K562 (cell line): ENCODE measurements around the gene H2AZ2. TPM values are rescaled to one million over a fixed set of nuclear protein-coding genes. Genes with fewer than 3 reads are reported as not detected.

Experiments used
- ATAC-seq: fragments of 200-7000 bp; cut with Tn5 transposase; 3 replicates; pipeline ENCODE4 v1.9.1; 2020; ENCODE audit warnings: moderate library complexity
- BruUV-seq: library from RNA; stranded (reverse); fragments of 400-500 nt; replicated peaks from 2 replicates; lab custom pipeline; 2021; lab: Mats Ljungman, UMichigan
- CTCF ChIA-PET: fragments of 300-600 bp; formaldehyde crosslinking; extraction: SDS; loops from one replicate; lab custom pipeline; 2021; ENCODE audit warnings: low intra/inter-chr PET ratio; lab: Yijun Ruan, JAX
- POLR2A ChIA-PET: fragments of 300-600, 350-650 bp; sonication (Branson Sonifier 250); formaldehyde crosslinking; extraction: SDS; loops from one replicate; lab custom pipeline; 2021; ENCODE audit warnings: antibody characterized with exemption, inconsistent platforms; lab: Yijun Ruan, JAX
- DNase-seq, 4 experiments: peaks; one replicate each; pipeline versions ENCODE4 v3.0.0 to v3.0.0-alpha.2; 2011 to 2018; ENCODE audit warnings: low spot score in 3 of 4, mixed read lengths in 3 of 4; ENCODE audit errors: extremely low read depth in 1 of 4
- FAIRE-seq: peaks from 2 replicates; lab custom pipeline; 2011; peaks lifted over from hg19 to GRCh38; lab: Jason Lieb, UNC
- H2AFZ ChIP-seq: 2 replicates; pipeline ENCODE4 v1.6.0; 2011; ENCODE audit warnings: low read depth, low read length, control low read depth, inconsistent platforms
- H3K27ac ChIP-seq: fragments of 200-600 bp; 3 replicates; pipeline ENCODE4 v1.8.0; 2011; ENCODE audit warnings: low read depth, mild to moderate bottlenecking, control low read depth, inconsistent platforms, low read length, moderate library complexity, mixed read lengths; ENCODE audit errors: extremely low read depth
- H3K27me3 ChIP-seq, 2 experiments: fragments of 300-600 bp in 1 of 2; 2 replicates in 1 of 2; 3 replicates in 1 of 2; pipeline versions ENCODE4 v1.6.0 to v1.8.0; 2011; ENCODE audit warnings: inconsistent platforms in 2 of 2, low read length in 2 of 2, mild to moderate bottlenecking in 1 of 2, mixed read lengths in 1 of 2, moderate library complexity in 1 of 2; ENCODE audit not compliant: control insufficient read depth in 2 of 2, insufficient read depth in 2 of 2
- H3K36me3 ChIP-seq: fragments of 300-600 bp; 3 replicates; pipeline ENCODE4 v1.8.0; 2011; ENCODE audit warnings: mild to moderate bottlenecking, low read length, inconsistent platforms; ENCODE audit not compliant: control insufficient read depth, insufficient read depth
- H3K4me1 ChIP-seq, 2 experiments: fragments of 200-600 bp in 1 of 2; replicated peaks in 1 of 2; 2 replicates in 1 of 2; 3 replicates in 1 of 2; pipeline versions ENCODE4 v1.5.1 to v1.8.0; 2011; ENCODE audit warnings: inconsistent platforms in 2 of 2, low read length in 2 of 2, mild to moderate bottlenecking in 1 of 2, mixed read lengths in 1 of 2, moderate library complexity in 1 of 2; ENCODE audit not compliant: control insufficient read depth in 2 of 2, insufficient read depth in 2 of 2
- H3K4me2 ChIP-seq: 2 replicates; pipeline ENCODE4 v1.6.1; 2011; ENCODE audit warnings: low read length, control low read depth, inconsistent platforms, mixed read lengths; ENCODE audit not compliant: insufficient read depth
- H3K4me3 ChIP-seq: fragments of 200-600 bp; sonication (generic), shearing (Covaris generic); 2 replicates; pipeline ENCODE4 v1.5.1; 2016; ENCODE audit warnings: control low read depth, inconsistent platforms
- H3K79me2 ChIP-seq: fragments of 200-600 bp; 3 replicates; pipeline ENCODE4 v1.8.0; 2011; ENCODE audit warnings: low read length, inconsistent platforms; ENCODE audit not compliant: control insufficient read depth, insufficient read depth
- H3K9ac ChIP-seq, 2 experiments: 2 replicates each; pipeline versions ENCODE4 v1.6.0 to v1.6.1; 2011; ENCODE audit warnings: low read depth in 2 of 2, low read length in 2 of 2, control low read depth in 1 of 2, inconsistent platforms in 1 of 2, mild to moderate bottlenecking in 1 of 2, mixed read lengths in 1 of 2; ENCODE audit not compliant: insufficient read depth in 1 of 2
- H3K9me1 ChIP-seq: one replicate; pipeline ENCODE4 v1.6.0; 2011; ENCODE audit warnings: inconsistent platforms, mild to moderate bottlenecking, low read length, moderate library complexity; ENCODE audit not compliant: control insufficient read depth, insufficient read depth
- H3K9me3 ChIP-seq: replicated peaks from 2 replicates; pipeline ENCODE4 v1.5.1; 2011; ENCODE audit warnings: low read depth, low read length, inconsistent platforms; ENCODE audit not compliant: control insufficient read depth, insufficient read depth
- H4K20me1 ChIP-seq: replicated peaks from 2 replicates; pipeline ENCODE4 v1.6.1; 2011; ENCODE audit warnings: low read length, inconsistent platforms, mixed read lengths; ENCODE audit not compliant: control insufficient read depth, insufficient read depth
- ATF7 ChIP-seq: fragments of 450-650 bp; IDR thresholded peaks from 2 replicates; pipeline ENCODE4 v1.7.1; 2014; ENCODE audit warnings: mild to moderate bottlenecking, moderate library complexity
- GABPA ChIP-seq: fragments of 200-800 bp; sonication (Bioruptor generic); conservative IDR thresholded peaks from 2 replicates; pipeline ENCODE4 v1.6.1; 2016; ENCODE audit warnings: low read depth, missing genetic modification characterization, missing compliant biosample characterization
- HMBOX1 ChIP-seq: sonication (generic); IDR thresholded peaks from 2 replicates; pipeline ENCODE4 v1.6.1; 2016
- HOXB6 ChIP-seq: fragments of 250-450 bp; sonication (Bioruptor Pico); IDR thresholded peaks from 2 replicates; pipeline ENCODE4 v1.5.1; 2022; ENCODE audit warnings: mild to moderate bottlenecking, borderline replicate concordance
- MAFF ChIP-seq: IDR thresholded peaks from 2 replicates; pipeline ENCODE4 v1.6.1; 2012; ENCODE audit warnings: low read length, improper control_type of control experiment
- MAFK ChIP-seq: IDR thresholded peaks from 2 replicates; pipeline ENCODE4 v1.6.1; 2011; ENCODE audit warnings: low read length, improper control_type of control experiment
- MEIS2 ChIP-seq: fragments of 450-650 bp; IDR thresholded peaks from 2 replicates; pipeline ENCODE4 v1.6.1; 2014; ENCODE audit warnings: mild to moderate bottlenecking; ENCODE audit not compliant: partially characterized antibody
- SPI1 ChIP-seq: IDR thresholded peaks from 2 replicates; pipeline ENCODE4 v1.6.1; 2011; ENCODE audit warnings: low read depth, low read length, control low read depth, borderline replicate concordance
- SRF ChIP-seq, 2 experiments: fragments of 250-450, 450-650 bp in 1 of 2; sonication (Bioruptor Pico) in 1 of 2; sonication (generic) in 1 of 2; formaldehyde crosslinking; IDR thresholded peaks; 2 replicates each; pipeline versions ENCODE4 v1.5.0 to v1.5.1; 2020 to 2022; ENCODE audit warnings: mild to moderate bottlenecking in 1 of 2, missing genetic modification reagents in 1 of 2
- TARDBP ChIP-seq: fragments of 450-650 bp; IDR thresholded peaks from 2 replicates; pipeline ENCODE4 v1.6.1; 2016
- ZNF316 ChIP-seq: fragments of 450-650 bp; IDR thresholded peaks from 2 replicates; pipeline ENCODE4 v1.6.1; 2016
- ZNF589 ChIP-seq: fragments of 200-800 bp; sonication (Bioruptor generic); IDR thresholded peaks from 2 replicates; pipeline ENCODE4 v1.6.1; 2016; ENCODE audit warnings: low read depth, missing genetic modification characterization, missing compliant biosample characterization
- WGBS: fragments of 100-300 bp; shearing (Covaris generic); methylation state at CpG from one replicate; pipeline ENCODE4 v1.1.6; 2016; ENCODE audit warnings: low coverage, mixed read lengths; ENCODE audit not compliant: insufficient coverage; ENCODE audit errors: missing lambda C conversion rate; 5-methylcytosine and 5-hydroxymethylcytosine counted together
- in situ Hi-C: fragments of 300-500 bp; cut with MboI; formaldehyde crosslinking; loops from 4 replicates; pipeline ENCODE4 v1.15.0; 2018; ENCODE audit warnings: inconsistent platforms, mixed read lengths
- intact Hi-C: fragments of 100-400 bp; cut with micrococcal nuclease; formaldehyde crosslinking; loops from 2 replicates; pipeline ENCODE4 v1.14.2; 2022
- polyA plus RNA-seq, 8 experiments: library from polyadenylated mRNA; depleted of rRNA in 4 of 8; stranded (reverse) in 5 of 8; unstranded in 3 of 8; fragments of >200 nt; fragmentation: Nextera tagmentation in 2 of 8; fragmentation: Illumina TruSeq in 1 of 8; extraction: Ambion mirVana in 2 of 8; extraction: Trizol in 1 of 8; gene quantifications; 2 replicates each; pipeline versions ENCODE4 v1.2.1 to v1.2.3, GENCODE V29; 2011 to 2014; ENCODE audit warnings: inconsistent platforms in 1 of 8, missing spikeins in 1 of 8
- total RNA-seq, 7 experiments: library from RNA; depleted of rRNA in 6 of 7; stranded (reverse); fragments of >200 nt in 6 of 7; fragmentation: Illumina TruSeq in 2 of 7; extraction: Trizol in 2 of 7; gene quantifications; 2 replicates each; pipeline versions ENCODE4 v1.2.1 to v1.2.3, GENCODE V29; 2011 to 2021; ENCODE audit warnings: low replicate concordance in 1 of 7

The H2AZ2 gene
- total and polyA plus RNA-seq, 9 of the 15 experiments (the other 6 are each of a cell fraction or from before 2014, with no cell fraction given): 105 to 382 (median 286) TPM

DNA sequence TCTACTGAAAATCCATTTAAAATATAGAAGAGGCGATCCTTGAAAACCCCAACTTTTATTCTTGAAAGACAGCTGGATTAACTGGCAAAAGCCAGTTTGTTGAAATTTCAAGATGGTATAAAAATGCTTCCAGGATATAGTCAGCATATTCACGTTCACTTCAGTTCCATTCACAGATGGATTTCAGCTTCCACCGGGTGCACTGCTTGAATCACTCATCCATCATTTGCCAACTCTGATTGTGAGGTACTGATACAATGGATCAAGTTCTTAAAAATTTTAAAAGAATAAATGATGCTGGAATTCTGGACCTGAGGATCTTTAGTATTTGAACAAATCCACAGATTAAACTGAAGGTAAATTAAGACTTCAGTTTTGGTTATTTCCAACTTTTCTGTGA is 35.0 kb upstream of the H2AZ2 start:
- no TSS peak for BruUV-seq
- intact Hi-C loops (loop anchor here (5.0 kb wide), 1 partner anchor 104 kb away; no protein-coding TSS in a partner anchor), in situ Hi-C loops (no loop called here)
- peaks cover 47% of the 10 kb centered on the region for H4K20me1 ChIP-seq
- peaks cover 83% of the 10 kb centered on the region for H3K79me2 ChIP-seq
- peak overlapping the region; percentile 31; the same call in 1 of the 3 replicates for H3K27ac ChIP-seq
- peak overlapping the region; percentile 78; the same call in 1 of the 2 replicates for H3K4me3 ChIP-seq
- peak overlapping the region; percentile 58 for H3K4me2 ChIP-seq
- FAIRE-seq (no peak), ATAC-seq (no peak), DNase-seq (no peak)
- TF ChIP-seq ZNF316 (peak; percentile 23; the same call in 1 of the 2 replicates), ATF7 (no peak)
- no peaks in the 10 kb centered on the region for H3K9me1 ChIP-seq
- peak overlapping the region in 1 of 2 experiments; percentile 89; a peak in 1 of 4 replicates for H3K9ac ChIP-seq
- H3K4me1 ChIP-seq: peaks cover 16 to 45% of the 10 kb centered on the region in 2 experiments
- 26% methylated on average over 3 of the region's 3 CpGs for WGBS
- H3K9me3 ChIP-seq: no peaks in the 10 kb centered on the region
- POLR2A ChIA-PET: interaction anchor here (1.5 to 3.6 kb wide), 8 partner anchors 10 to 314 kb away, joined by 3 to 23 read pairs (median 9); partner anchors contain the start of gene H2AZ2
- no peaks in the 10 kb centered on the region for H3K27me3 ChIP-seq
- peaks cover 51% of the 10 kb centered on the region for H3K36me3 ChIP-seq
- CTCF ChIA-PET: interaction anchor here (0.6 kb wide), 1 partner anchor 116 kb away, joined by 3 read pairs; no protein-coding TSS in a partner anchor
- H2AFZ ChIP-seq: no peak overlapping the region

- H3K9ac ChIP-seq: peak overlapping the region in 1 of 2 experiments; percentile 55; a peak in 2 of 4 replicates
- peaks cover 47% of the 10 kb centered on the region for H4K20me1 ChIP-seq
- ATAC-seq (no peak), FAIRE-seq (no peak), DNase-seq (no peak)
- in situ Hi-C loops (no loop called here), intact Hi-C loops (loop anchor here (5.0 kb wide), 1 partner anchor 106 kb away; no protein-coding TSS in a partner anchor)
- H3K27ac ChIP-seq: peak overlapping the region; percentile 31; the same call in 2 of the 3 replicates
- H3K27me3 ChIP-seq: no peaks in the 10 kb centered on the region
- peaks cover 14 to 50% of the 10 kb centered on the region in 2 experiments for H3K4me1 ChIP-seq
- BruUV-seq: no TSS peak
- CTCF ChIA-PET: no interaction called here
- H3K9me1 ChIP-seq: no peaks in the 10 kb centered on the region
- H3K4me3 ChIP-seq: peak overlapping the region; percentile 78
- peaks cover 51% of the 10 kb centered on the region for H3K36me3 ChIP-seq
- H3K79me2 ChIP-seq: peaks cover 86% of the 10 kb centered on the region
- H3K9me3 ChIP-seq: no peaks in the 10 kb centered on the region
- POLR2A ChIA-PET: interaction anchor here (0.6 to 3.6 kb wide), 17 partner anchors 8 to 313 kb away, joined by 3 to 23 read pairs (median 4); partner anchors contain the start of gene H2AZ2
- no peak overlapping the region for H2AFZ ChIP-seq
- H3K4me2 ChIP-seq: peak overlapping the region; percentile 58
- TF ChIP-seq MAFK: 0 out of 2 replicates have a peak, but pooled peaks have one; percentile 4
- peak; percentile 53; the same call in 1 of the 2 replicates for TF ChIP-seq ZNF589 (CRISPR knock-in tag)
- TF ChIP-seq SPI1: peak; percentile 33; the same call in 1 of the 2 replicates
- no peak for TF ChIP-seq TARDBP
- TF ChIP-seq HOXB6: no peak
- TF ChIP-seq HMBOX1: 0 out of 2 replicates have a peak, but pooled peaks have one; percentile 16
- TF ChIP-seq MEIS2: peak; percentile 8
- TF ChIP-seq SRF (CRISPR knock-in tag; IDR thresholded peaks at IDR 0.05): peak; percentile 69 to 99
- 0 out of 2 replicates have a peak, but pooled peaks have one; percentile 13 for TF ChIP-seq GABPA (tag)
- 0 out of 2 replicates have a peak, but pooled peaks have one; percentile 4 for TF ChIP-seq MAFF
These were observed 33.7 kb upstream of the H2AZ2 start for GRCh38 chr7:44881610-44882009.
